H1 (cell line): ENCODE measurements around the gene IL31RA.

Experiments used
- CHD2 ChIP-seq: IDR thresholded peaks from 2 replicates; pipeline ENCODE4 v1.6.1; 2012; ENCODE audit warnings: low read length, improper control_type of control experiment
- CREB1 ChIP-seq: IDR thresholded peaks from 2 replicates; pipeline ENCODE4 v1.6.1; 2012; ENCODE audit warnings: inconsistent platforms
- JUND ChIP-seq: IDR thresholded peaks from 2 replicates; pipeline ENCODE4 v1.6.1; 2011; ENCODE audit warnings: mild to moderate bottlenecking, improper control_type of control experiment, low read length
- POLR2A ChIP-seq, 2 experiments: IDR thresholded peaks; 1 replicate in 1 of 2; 2 replicates in 1 of 2; pipeline ENCODE4 v1.6.1; 2011; ENCODE audit warnings: low read depth in 2 of 2, low read length in 2 of 2, mild to moderate bottlenecking in 2 of 2; ENCODE audit errors: control extremely low read depth in 1 of 2
- POLR2AphosphoS5 ChIP-seq: IDR thresholded peaks from 2 replicates; pipeline ENCODE4 v1.6.1; 2011; ENCODE audit warnings: low read depth, low read length
- TEAD4 ChIP-seq: IDR thresholded peaks from 2 replicates; pipeline ENCODE4 v1.6.1; 2012; ENCODE audit warnings: low read depth, low read length, inconsistent platforms, mixed read lengths
- ZNF274 ChIP-seq: IDR thresholded peaks from 2 replicates; pipeline ENCODE4 v1.7.0; 2012; ENCODE audit warnings: low read length, borderline replicate concordance; ENCODE audit errors: extremely low read depth
- TF ChIP-seq, protein P1 (sequence below), 3 experiments: IDR thresholded peaks; 1 replicate in 2 of 3; 2 replicates in 1 of 3; pipeline versions ENCODE4 v1.5.1 to v1.6.1; 2011; ENCODE audit warnings: low read length in 3 of 3, mild to moderate bottlenecking in 3 of 3, inconsistent platforms in 2 of 3, low read depth in 1 of 3, moderate library complexity in 1 of 3; ENCODE audit not compliant: insufficient read depth in 1 of 3; ENCODE audit errors: control extremely low read depth in 1 of 3

DNA sequence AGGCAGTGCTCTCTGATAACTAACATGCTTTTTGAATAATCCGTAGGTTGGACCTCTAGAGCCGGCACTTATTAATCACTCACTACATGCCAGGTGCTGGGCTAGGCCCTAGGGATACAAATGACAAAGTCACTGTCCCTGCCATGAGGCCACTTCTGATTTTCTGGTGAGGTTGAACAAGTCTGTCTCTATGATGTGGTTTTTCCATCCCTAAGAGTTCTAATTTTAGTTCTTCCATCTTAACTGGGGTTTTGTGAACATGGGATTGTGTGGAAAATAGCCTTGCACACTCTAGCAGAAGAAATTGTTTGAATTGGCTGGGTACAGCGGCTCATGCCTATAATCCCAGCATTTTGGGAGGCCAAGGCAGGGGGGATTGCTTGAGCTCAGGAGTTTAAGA lies 64.6 kb downstream of the IL31RA start:
- TF ChIP-seq JUND (no peak), CHD2 (no peak), POLR2A (IDR thresholded peaks at IDR 0.05; ENCODE audit: control extremely low read depth in 1 of 2, low read depth in 2 of 2, low read length in 2 of 2) (no peak), POLR2AphosphoS5 (no peak), TEAD4 (no peak), ZNF274 (no peak), CREB1 (no peak)
- TF ChIP-seq, protein P1, sequence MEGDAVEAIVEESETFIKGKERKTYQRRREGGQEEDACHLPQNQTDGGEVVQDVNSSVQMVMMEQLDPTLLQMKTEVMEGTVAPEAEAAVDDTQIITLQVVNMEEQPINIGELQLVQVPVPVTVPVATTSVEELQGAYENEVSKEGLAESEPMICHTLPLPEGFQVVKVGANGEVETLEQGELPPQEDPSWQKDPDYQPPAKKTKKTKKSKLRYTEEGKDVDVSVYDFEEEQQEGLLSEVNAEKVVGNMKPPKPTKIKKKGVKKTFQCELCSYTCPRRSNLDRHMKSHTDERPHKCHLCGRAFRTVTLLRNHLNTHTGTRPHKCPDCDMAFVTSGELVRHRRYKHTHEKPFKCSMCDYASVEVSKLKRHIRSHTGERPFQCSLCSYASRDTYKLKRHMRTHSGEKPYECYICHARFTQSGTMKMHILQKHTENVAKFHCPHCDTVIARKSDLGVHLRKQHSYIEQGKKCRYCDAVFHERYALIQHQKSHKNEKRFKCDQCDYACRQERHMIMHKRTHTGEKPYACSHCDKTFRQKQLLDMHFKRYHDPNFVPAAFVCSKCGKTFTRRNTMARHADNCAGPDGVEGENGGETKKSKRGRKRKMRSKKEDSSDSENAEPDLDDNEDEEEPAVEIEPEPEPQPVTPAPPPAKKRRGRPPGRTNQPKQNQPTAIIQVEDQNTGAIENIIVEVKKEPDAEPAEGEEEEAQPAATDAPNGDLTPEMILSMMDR (IDR thresholded peaks at IDR 0.05; ENCODE audit: control extremely low read depth in 1 of 3, insufficient read depth in 1 of 3, low read depth in 1 of 3, low read length in 3 of 3), result no peak
